Hematopoietic multipotent progenitor cell (in vitro differentiated cells): ENCODE measurements around the gene PCAT6. TPM values are rescaled to one million over a fixed set of nuclear protein-coding genes. Genes with fewer than 3 reads are reported as not detected.
A peak's percentile ranks its signal among the peaks of the same experiment; 100 is the strongest.

ENCODE experiments used
- DNase-seq, 3 donors: peaks; one replicate each; pipeline ENCODE4 v3.0.0-alpha.2; 2011 to 2015; ENCODE audit warnings: low read depth in 2 of 3, low spot score in 2 of 3
- small RNA-seq: library from RNA; depleted of rRNA; stranded (forward); fragments of <200 nt; gene quantifications from one replicate; pipeline ENCODE3, GENCODE V24; 2012
- total RNA-seq: library from RNA; depleted of rRNA; stranded (reverse); fragments of >200 nt; gene quantifications from one replicate; pipeline ENCODE4 v1.2.3, GENCODE V29; 2012

The PCAT6 gene
- total RNA-seq, 1 donor: 1.1 TPM

DNA sequence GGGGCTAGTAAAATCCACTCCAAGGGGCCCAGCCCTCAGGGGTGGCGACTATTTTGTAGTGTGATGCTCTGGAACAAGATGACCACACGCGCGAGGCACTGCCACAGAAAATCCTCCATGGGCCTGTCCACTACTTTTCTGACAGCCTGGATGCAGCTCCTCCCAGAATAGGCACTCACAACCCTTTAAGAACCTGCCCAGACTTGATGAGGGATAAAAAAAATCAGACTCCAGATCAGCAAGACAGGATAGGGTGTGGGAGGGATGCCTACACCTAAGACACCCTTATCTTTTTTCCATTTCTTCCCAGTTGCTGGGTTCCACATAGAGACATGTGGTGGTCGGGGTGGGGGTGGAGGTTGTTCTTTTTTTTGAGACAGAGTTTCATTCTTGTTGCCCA is 33.5 kb downstream of the PCAT6 start:
- no peak for DNase-seq

DNA sequence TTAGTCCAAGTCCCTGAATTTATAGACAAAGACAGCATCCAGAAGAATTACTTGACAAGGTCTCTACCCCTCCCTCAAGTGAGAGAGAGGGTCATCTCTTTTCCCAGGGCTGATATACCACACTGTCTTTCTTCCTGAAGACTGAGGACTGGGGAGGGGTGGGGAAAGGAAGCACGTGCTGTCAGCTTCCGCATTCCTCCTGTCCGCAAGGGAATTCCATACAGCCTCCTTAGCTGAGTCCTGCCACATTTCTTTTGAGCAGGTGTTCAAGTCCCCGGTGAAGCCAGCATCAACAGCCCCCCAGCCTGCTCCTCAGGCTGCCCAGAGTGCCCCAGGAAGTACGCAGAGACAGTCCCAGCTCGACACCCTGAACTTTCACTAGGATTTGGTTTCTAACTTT is 34.2 kb downstream of the PCAT6 start:
- no peak for DNase-seq

DNA sequence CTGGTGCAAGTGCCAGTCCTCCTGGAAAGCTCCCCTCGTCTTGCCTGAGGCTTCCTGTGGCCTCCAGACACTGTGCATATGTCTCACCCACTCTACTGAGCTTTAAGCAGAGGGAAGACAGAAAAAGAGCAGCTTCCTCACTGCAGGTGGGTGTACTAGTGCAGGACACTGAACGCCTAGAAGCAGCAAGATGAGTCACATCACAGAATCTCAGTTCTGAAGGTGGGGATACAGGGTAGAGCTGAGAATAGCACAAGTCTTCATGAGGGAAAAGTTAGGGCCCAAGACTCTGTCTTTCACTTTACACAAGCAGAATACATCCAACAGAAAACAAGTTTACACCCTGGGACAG is 37.4 kb downstream of the PCAT6 start:
- DNase-seq: no peak

DNA sequence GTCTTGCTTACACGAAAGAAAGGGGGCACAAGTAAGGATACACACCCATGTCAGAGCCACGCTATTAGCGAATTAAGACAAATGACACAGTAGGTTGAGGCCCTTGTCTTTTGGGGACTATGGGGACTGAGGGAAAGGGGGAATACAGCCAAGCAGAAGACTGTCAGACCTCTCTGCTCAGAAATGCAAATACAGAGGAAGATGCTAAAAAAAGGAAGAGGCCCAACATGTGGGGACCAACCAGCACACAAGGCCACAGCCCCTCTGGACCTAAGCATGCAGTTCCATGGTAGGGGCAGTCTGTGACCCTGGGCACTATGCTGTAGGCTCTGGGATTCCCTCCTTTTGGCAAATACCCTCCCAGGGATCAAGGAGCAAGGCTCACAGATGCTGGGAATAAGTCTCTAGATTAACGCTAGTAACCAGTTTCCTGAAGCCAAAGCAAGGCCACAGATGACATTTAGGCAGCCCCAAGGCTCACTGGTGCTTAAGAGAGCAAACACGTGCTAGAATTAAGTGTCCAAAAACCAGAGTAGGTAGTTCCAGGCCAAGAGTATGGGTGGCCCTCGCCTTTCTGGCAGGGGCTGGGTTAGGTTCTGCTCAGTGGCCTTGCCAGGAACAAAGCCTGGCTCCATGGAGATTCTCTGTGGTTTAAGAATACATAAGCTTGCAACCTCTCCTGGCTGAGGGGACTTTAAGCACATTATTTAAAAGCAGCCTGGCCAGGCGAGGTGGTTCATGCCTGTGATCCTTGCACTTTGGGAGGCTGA is 40.0 kb downstream of the PCAT6 start:
- no peak for DNase-seq

DNA sequence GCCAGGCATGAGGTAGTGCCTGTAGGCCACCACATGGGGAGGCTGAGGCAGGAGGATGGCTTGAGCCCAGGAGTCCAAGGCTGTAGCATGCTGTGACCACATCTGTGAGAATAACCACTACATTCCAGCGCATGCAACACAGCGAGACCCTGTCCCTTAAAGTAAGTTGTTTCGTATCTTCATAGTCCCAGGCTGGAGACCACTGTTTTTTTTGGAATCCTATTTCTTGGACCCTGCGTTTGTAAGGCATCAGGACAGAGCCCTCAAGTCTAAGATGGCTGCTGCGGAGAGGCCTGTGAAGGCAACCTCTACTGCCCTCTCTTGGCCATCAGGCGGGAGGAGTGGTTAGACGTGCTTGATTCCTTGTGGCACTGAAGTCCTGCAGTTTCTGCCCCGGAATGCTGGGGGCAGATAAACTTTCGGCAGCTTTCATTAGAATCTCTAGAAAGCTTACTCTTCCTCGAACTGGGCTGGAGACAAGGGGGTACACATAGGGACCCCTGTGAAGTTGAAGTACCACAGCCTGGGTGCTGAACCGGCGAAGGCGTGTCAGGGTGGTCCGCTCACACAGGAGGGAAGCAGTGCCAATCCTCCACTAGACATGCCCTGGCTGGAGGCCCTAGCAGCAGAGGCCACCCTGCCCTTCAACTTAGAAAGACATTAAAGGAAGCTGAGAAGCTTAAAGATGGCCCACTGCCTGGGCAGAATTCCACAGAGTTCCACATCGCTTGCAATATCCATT is 41.6 kb downstream of the PCAT6 start:
- peak in 2 of 3 donors; percentile 78 to 87 for DNase-seq

- no peak for DNase-seq
These were observed 44.0 kb downstream of the PCAT6 start for GRCh38 chr1:202854787-202855186.

DNA sequence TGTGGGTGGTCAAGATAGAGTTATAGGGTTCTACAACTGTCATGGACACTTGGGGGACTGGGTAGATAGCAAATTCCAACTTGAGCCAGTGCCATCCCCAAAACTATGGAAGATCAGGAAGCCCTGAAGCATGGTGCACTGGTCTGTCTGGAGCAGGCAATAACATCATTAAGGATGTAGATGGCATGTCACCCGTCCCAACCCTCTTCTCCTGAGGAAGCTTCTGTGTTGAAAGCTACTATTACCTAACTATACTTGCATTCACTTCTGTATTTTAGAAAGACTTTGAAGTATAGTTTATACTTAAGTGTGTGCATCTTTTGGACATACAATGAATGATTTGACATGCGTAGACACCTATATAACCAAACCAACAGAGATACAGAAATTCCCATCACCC is 45.3 kb downstream of the PCAT6 start:
- DNase-seq: no peak

DNA sequence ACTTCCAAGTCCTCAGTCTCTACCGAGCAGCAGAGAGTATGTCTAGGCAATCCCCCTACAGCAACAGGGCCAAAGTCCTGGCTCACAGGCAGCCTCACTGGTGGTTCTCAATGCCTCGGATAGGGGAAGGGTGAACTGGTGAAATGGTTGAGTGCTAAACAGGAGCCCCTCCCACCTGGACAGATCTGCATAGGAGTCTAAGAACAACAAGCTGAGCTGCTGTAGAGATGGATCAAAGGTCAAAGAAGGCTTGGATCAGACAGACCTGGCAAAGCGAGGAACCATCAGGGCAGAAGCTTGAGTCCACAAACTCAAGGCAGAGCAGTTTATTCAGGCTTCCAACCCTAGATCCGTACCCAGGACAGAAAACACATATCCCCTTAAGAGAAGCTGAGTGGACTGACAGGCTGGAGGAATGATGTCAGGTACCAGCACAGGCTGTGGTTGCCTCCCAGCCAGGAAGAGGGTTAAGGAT is 46.4 kb downstream of the PCAT6 start:
- no peak for DNase-seq

DNA sequence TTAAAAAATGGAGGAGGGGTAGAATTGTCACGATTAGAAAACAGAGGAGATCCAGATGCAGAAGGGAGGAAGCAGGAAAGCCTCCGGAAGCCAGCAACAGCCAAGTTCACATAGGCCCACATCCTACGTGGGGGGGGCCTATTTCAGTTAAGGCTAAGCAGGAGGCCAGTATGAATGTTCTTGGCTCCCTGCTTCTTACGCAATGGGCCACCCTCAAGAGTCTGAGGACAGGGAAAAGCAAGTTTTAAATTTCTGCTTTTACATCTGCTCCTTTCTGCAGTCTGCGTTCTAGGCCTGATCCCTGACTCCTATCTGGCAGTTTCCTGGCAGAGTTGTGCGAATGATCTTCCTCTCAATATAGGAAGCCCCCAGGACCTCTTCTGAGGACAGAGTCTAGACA is 47.6 kb downstream of the PCAT6 start:
- peak in 1 of 3 donors; percentile 36 for DNase-seq

GRCh38 chr1:202858789-202859414 is 48.1 kb downstream of the PCAT6 start:
- DNase-seq: no peak

DNA sequence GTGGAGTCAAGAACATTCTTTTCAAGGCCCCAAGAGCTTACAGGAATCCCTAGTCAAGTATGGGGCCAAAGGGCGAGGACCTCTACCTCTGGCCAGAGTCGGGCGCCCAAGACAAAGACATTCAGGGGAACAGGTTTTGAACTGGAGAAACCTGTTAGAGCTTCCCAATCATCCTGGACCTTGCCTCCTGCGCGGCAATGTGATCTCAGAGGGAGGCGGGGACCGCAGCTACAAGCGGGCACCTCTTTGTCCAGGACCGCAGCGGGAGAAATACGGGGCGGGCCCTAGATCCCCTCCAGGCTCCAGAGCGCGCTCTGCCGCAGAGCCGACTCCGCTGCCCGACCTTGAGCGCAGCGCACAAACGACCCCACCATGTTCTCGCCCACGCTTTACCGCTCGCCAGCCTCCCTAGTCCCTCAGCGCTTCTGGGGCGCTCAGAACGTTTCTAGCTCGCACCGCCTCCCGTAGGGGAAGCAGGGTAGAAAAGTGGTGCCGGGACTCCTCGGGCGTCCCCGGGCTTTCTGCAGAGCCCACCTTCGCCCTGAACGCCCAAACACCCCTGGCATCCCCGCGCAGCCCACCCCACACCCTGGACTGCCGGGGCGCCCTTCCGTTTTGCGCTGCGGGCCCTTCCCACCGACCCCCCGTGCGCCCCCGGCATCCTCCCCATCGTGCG is 50.1 kb downstream of the PCAT6 start:
- DNase-seq: peak in 1 of 3 donors; percentile 52

Small RNA genes lying within 50 kb of the gene (small RNA-seq; reads per million reads assigned to genes)
- not detected for gene AC098934.3

Other genes with a start within 250 kb of the PCAT6 start
- gene SYT2, start 100.5 kb upstream of the PCAT6 start, total RNA-seq: not detected
- gene KDM5B, start 2.5 kb upstream of the PCAT6 start, total RNA-seq: 103 TPM
- 8.1 TPM for gene RABIF, start 78.2 kb downstream of the PCAT6 start, total RNA-seq
- gene KLHL12, start 116.3 kb downstream of the PCAT6 start, total RNA-seq: 22.4 TPM
- gene ADIPOR1, start 147.4 kb downstream of the PCAT6 start, total RNA-seq: 51.7 TPM
- gene CYB5R1, start 156.3 kb downstream of the PCAT6 start, total RNA-seq: 41.5 TPM
- 74.1 TPM for gene TMEM183A, start 196.4 kb downstream of the PCAT6 start, total RNA-seq
- under 0.01 TPM for gene PPFIA4, start 215.5 kb downstream of the PCAT6 start, total RNA-seq